Loucy (cell line): ENCODE data around the gene GRM2.

ENCODE experiments used
- H2AFZ ChIP-seq: fragments of 200-600 bp; sonication (generic); 2 replicates; pipeline ENCODE4 v1.6.0; 2016; ENCODE audit warnings: antibody characterized with exemption, mild to moderate bottlenecking, low read length, moderate library complexity
- H3F3A ChIP-seq: fragments of 200-600 bp; 2 replicates; pipeline ENCODE4 v1.6.0; 2016; ENCODE audit warnings: antibody characterized with exemption, low read depth, mild to moderate bottlenecking
- H3K27me3 ChIP-seq: fragments of 200-600 bp; sonication (generic); 2 replicates; pipeline ENCODE4 v1.6.1; 2014; ENCODE audit warnings: low read length, mild to moderate bottlenecking; ENCODE audit not compliant: insufficient read depth, poor library complexity, severe bottlenecking
- H3K36me3 ChIP-seq: fragments of 200-600 bp; sonication (generic); 2 replicates; pipeline ENCODE4 v1.6.1; 2016; ENCODE audit warnings: low read length; ENCODE audit not compliant: insufficient read depth
- H3K4me1 ChIP-seq: fragments of 200-600 bp; sonication (generic); 2 replicates; pipeline ENCODE4 v1.5.1; 2014; ENCODE audit warnings: low read length, mild to moderate bottlenecking; ENCODE audit not compliant: insufficient read depth, poor library complexity, severe bottlenecking
- H3K4me2 ChIP-seq: fragments of 200-600 bp; sonication (generic); 2 replicates; pipeline ENCODE4 v1.6.0; 2014; ENCODE audit warnings: antibody characterized with exemption, low read length, low read depth, mild to moderate bottlenecking; ENCODE audit not compliant: poor library complexity, severe bottlenecking
- H3K4me3 ChIP-seq: fragments of 200-600 bp; sonication (generic); 2 replicates; pipeline ENCODE4 v1.5.1; 2014; ENCODE audit warnings: low read length, mild to moderate bottlenecking, mixed read lengths; ENCODE audit not compliant: poor library complexity, severe bottlenecking
- H3K79me2 ChIP-seq: fragments of 200-600 bp; sonication (generic); 2 replicates; pipeline ENCODE4 v1.6.1; 2014; ENCODE audit warnings: low read length; ENCODE audit not compliant: insufficient read depth
- H3K9ac ChIP-seq: fragments of 200-600 bp; sonication (generic); 2 replicates; pipeline ENCODE4 v1.6.0; 2014; ENCODE audit warnings: mild to moderate bottlenecking, low read depth, low read length, moderate library complexity; ENCODE audit not compliant: poor library complexity, severe bottlenecking
- H3K9me2 ChIP-seq: fragments of 200-600 bp; sonication (generic); replicated peaks from 2 replicates; pipeline ENCODE4 v1.6.1; 2016; ENCODE audit warnings: low read depth, low read length, mixed read lengths
- H3K9me3 ChIP-seq: fragments of 200-600 bp; sonication (generic); 2 replicates; pipeline ENCODE4 v1.6.1; 2014; ENCODE audit warnings: mild to moderate bottlenecking, antibody characterized with exemption, low read length, low read depth; ENCODE audit not compliant: insufficient read depth
- H4K20me1 ChIP-seq: fragments of 200-600 bp; sonication (generic); 2 replicates; pipeline ENCODE4 v1.6.0; 2014; ENCODE audit warnings: antibody characterized with exemption, low read length, mild to moderate bottlenecking; ENCODE audit not compliant: insufficient read depth, poor library complexity, severe bottlenecking
- EZH2phosphoT487 ChIP-seq: fragments of 200-600 bp; IDR thresholded peaks from 2 replicates; pipeline ENCODE4 v1.6.1; 2018; ENCODE audit warnings: antibody characterized with exemption, mild to moderate bottlenecking, moderate library complexity, borderline replicate concordance
- TF ChIP-seq, protein P1 (sequence below): fragments of 200-600 bp; sonication (generic); conservative IDR thresholded peaks from 2 replicates; pipeline ENCODE4 v1.5.1; 2014; ENCODE audit warnings: mild to moderate bottlenecking, antibody characterized with exemption, low read length

GRM2 gene

DNA sequence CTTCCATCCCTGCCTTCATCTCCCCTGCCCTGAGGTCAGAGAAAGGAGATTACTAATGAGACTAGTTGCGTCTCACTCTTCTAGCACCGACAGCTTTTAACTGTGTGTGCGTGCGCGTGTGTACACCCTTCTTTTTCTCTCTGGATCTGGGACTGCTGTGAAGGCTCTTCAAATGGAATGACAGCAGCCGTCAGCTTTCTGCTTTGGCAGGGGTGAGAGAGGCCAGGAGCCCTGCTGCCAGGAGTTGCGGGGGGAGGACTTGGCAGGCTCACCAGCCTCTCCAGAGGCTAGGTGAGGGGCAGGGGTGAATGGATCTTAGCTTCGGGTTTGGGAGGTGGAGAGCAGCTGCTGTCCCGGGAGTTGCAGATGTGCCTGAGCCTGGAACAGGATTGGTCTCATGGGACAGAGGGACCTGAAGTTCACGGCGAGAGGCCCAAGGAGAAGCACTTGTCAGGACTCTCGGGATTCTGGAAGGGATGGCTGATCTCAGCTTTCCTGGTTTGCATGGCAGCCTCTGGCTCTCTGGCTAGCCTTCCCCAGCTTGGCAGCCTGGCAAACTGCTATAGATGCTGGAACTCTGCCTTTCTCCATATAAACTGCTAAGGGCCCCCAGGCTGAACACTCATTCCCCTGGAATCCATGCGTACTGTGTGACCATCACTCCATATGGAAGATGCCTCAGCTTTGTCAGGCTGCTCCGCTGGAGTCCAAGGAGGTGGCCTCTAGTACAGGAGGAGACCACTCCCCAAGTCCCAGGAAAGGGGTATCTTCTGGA lies 19.2 kb upstream of the GRM2 start:
- Histone ChIP-seq H3K4me1 (peaks cover 50% of the 10 kb centered on the region), H3K9ac (peak overlapping the region; percentile 77), H3K9me2 (no peaks in the 10 kb centered on the region), H3K4me3 (peak overlapping the region; percentile 69), H3F3A (no peaks in the 10 kb centered on the region; the same call in 1 of the 2 replicates), H4K20me1 (no peaks in the 10 kb centered on the region), H3K9me3 (no peaks in the 10 kb centered on the region), H3K79me2 (peaks cover 59% of the 10 kb centered on the region), H3K36me3 (peaks cover 38% of the 10 kb centered on the region; the same call in 1 of the 2 replicates), H3K27me3 (no peaks in the 10 kb centered on the region), H2AFZ (no peak overlapping the region), H3K4me2 (peak overlapping the region; percentile 84)
- TF ChIP-seq, protein P1, sequence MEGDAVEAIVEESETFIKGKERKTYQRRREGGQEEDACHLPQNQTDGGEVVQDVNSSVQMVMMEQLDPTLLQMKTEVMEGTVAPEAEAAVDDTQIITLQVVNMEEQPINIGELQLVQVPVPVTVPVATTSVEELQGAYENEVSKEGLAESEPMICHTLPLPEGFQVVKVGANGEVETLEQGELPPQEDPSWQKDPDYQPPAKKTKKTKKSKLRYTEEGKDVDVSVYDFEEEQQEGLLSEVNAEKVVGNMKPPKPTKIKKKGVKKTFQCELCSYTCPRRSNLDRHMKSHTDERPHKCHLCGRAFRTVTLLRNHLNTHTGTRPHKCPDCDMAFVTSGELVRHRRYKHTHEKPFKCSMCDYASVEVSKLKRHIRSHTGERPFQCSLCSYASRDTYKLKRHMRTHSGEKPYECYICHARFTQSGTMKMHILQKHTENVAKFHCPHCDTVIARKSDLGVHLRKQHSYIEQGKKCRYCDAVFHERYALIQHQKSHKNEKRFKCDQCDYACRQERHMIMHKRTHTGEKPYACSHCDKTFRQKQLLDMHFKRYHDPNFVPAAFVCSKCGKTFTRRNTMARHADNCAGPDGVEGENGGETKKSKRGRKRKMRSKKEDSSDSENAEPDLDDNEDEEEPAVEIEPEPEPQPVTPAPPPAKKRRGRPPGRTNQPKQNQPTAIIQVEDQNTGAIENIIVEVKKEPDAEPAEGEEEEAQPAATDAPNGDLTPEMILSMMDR: no peak
- TF ChIP-seq EZH2phosphoT487: no peak

DNA sequence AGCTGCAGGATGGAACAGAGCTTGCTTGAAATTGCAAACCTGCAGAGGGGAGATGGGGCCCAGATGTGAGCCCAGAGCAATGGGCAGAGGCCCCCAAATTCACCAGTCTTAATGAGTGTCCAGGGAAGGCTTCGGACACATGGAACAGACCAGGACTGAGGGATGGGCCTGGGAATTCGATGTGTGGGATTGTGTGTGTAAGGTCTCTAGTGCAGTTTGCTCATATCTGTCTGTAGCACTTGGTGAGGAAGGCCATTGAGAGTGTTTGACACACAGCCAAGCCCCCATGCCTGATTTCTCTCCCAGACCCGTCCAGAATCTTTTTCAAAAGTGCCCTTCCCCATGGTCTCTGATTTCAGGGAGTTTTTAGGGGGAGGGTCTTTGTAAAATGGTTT lies 18.7 kb upstream of the GRM2 start:
- no peaks in the 10 kb centered on the region for H4K20me1 ChIP-seq
- peaks cover 53% of the 10 kb centered on the region for H3K79me2 ChIP-seq
- peaks cover 42% of the 10 kb centered on the region; the same call in 1 of the 2 replicates for H3K36me3 ChIP-seq

DNA sequence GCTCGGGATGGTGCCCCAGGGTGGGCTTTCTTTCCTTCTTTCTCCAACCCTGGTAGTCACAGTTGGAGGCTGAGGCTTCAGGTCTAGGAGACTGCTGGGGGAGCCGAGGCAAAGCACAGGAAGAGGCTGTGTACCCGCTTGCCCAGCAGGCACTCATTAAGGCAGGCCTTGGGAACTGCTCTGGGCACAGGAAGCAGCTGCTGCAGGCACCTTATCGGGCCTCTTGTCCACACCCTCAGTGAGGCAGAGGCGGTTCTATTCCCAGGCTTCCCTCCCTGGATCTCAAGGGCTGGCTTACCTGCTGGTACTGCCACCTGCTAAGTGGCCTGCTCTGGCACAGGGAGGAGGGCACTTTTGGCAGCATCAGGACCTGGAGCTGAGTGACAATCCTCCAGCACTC lies 15.8 kb upstream of the GRM2 start:
- Histone ChIP-seq H2AFZ (no peak overlapping the region), H3K36me3 (peaks cover 42% of the 10 kb centered on the region; the same call in 1 of the 2 replicates), H3K9ac (no peak overlapping the region), H3K4me1 (peaks cover 27% of the 10 kb centered on the region), H4K20me1 (no peaks in the 10 kb centered on the region), H3F3A (no peaks in the 10 kb centered on the region), H3K4me3 (no peak overlapping the region), H3K4me2 (no peak overlapping the region), H3K9me2 (no peaks in the 10 kb centered on the region), H3K9me3 (no peaks in the 10 kb centered on the region), H3K79me2 (peaks cover 36% of the 10 kb centered on the region), H3K27me3 (no peaks in the 10 kb centered on the region)
- no peak for TF ChIP-seq EZH2phosphoT487
- TF ChIP-seq, protein P1: no peak

More for the DNA sequence above, 18.7 kb upstream of the GRM2 start:
- Histone ChIP-seq H2AFZ (no peak overlapping the region), H3F3A (no peaks in the 10 kb centered on the region; the same call in 1 of the 2 replicates), H3K4me3 (no peak overlapping the region), H3K9ac (peak overlapping the region; percentile 77), H3K9me3 (no peaks in the 10 kb centered on the region), H3K27me3 (no peaks in the 10 kb centered on the region), H3K4me1 (peaks cover 48% of the 10 kb centered on the region), H3K9me2 (no peaks in the 10 kb centered on the region), H3K4me2 (peak overlapping the region; percentile 12)
- TF ChIP-seq EZH2phosphoT487: no peak
- TF ChIP-seq, protein P1: no peak
